MCF 10A (cell line): Measurements from ENCODE around the gene L3MBTL1. TPM values are rescaled to one million over a fixed set of nuclear protein-coding genes. Genes with fewer than 3 reads are reported as not detected.

ENCODE experiments used
- BruUV-seq: library from RNA; stranded (reverse); fragments of 400-500 nt; replicated peaks from 2 replicates; lab custom pipeline; 2021; lab: Mats Ljungman, UMichigan
- CTCF ChIA-PET: fragments of 300-600 bp; sonication (Branson Sonifier 250); formaldehyde crosslinking; extraction: SDS; loops from one replicate; lab custom pipeline; 2021; ENCODE audit warnings: antibody characterized with exemption, inconsistent platforms; lab: Yijun Ruan, JAX
- POLR2A ChIA-PET: fragments of 300-600, 350-650 bp; sonication (Branson Sonifier 250); formaldehyde crosslinking; extraction: SDS; loops from one replicate; lab custom pipeline; 2020; ENCODE audit warnings: antibody characterized with exemption, inconsistent platforms; lab: Yijun Ruan, JAX
- DNase-seq: peaks from one replicate; pipeline ENCODE4 v3.0.0-alpha.2; 2018; ENCODE audit not compliant: unreplicated experiment
- H3K27ac Mint-ChIP-seq: one replicate; pipeline ENCODE4 v1.8.0; 2022; ENCODE audit warnings: mild to moderate bottlenecking, low read depth, mixed read lengths; ENCODE audit not compliant: unreplicated experiment
- H3K27me3 Mint-ChIP-seq: one replicate; pipeline ENCODE4 v1.8.0; 2022; ENCODE audit warnings: mixed read lengths; ENCODE audit not compliant: insufficient read depth, unreplicated experiment
- H3K36me3 Mint-ChIP-seq: one replicate; pipeline ENCODE4 v1.8.0; 2022; ENCODE audit warnings: mild to moderate bottlenecking, moderate library complexity, mixed read lengths; ENCODE audit not compliant: insufficient read depth, unreplicated experiment
- H3K4me1 Mint-ChIP-seq: one replicate; pipeline ENCODE4 v1.8.0; 2022; ENCODE audit warnings: mixed read lengths; ENCODE audit not compliant: insufficient read depth, unreplicated experiment
- H3K4me3 Mint-ChIP-seq: one replicate; pipeline ENCODE4 v1.8.0; 2022; ENCODE audit warnings: mild to moderate bottlenecking, moderate library complexity, mixed read lengths; ENCODE audit not compliant: unreplicated experiment
- H3K9me3 Mint-ChIP-seq: one replicate; pipeline ENCODE4 v1.8.0; 2022; ENCODE audit warnings: mixed read lengths; ENCODE audit not compliant: unreplicated experiment
- intact Hi-C: fragments of 100-400 bp; cut with micrococcal nuclease; formaldehyde crosslinking; loops from 2 replicates; pipeline ENCODE4 v1.14.1; 2022
- total RNA-seq: library from RNA; stranded (reverse); gene quantifications from 2 replicates; pipeline ENCODE4 v1.2.3, GENCODE V29; 2022
- TF ChIP-seq, protein P1 (sequence below): fragments of 200-600 bp; IDR thresholded peaks from one replicate; pipeline ENCODE4 v1.8.0; 2022; ENCODE audit warnings: antibody characterized with exemption, mild to moderate bottlenecking; ENCODE audit not compliant: unreplicated experiment

L3MBTL1 gene
- total RNA-seq, 1 experiment from 2014 or later, result 10.5 TPM

DNA sequence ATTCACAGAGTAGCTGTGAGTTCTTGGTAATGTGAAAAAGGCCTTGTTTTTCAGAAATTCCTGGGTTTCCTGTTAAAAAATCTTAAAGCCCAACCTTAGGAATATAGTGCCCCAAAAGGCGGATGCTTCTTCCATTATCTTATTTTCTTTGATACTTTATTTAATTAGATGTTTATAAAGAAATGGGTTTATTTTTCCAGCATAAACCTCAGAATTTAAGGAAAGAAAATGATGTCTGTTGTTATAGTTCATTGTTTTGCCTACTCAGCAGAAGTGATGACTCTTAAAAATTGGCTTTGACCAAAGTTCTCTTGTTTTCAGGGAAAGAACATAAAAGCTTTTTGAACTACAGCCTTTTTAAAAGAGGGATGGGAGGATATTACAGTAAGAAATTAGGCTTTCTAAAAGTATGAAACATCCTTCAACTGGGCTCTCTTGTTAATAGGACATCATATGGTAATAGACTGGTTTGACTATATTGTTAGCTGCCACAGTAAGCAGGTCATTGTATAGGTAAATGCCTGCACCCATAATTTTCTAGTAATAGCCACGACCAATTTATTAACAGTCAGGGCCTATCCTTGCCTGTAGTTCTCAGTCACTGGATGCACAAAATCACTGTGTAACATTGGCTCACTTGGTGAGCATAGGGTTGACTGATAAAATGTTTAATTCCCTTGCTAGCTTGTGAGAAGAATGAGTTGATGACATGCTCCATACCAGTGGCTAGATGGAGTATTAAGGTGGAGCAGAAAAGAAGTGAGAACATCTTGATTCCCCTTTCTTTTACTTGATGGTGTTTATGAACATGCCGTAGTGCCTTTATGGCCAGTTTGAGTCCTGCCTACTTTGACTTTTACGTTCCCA, 44.6 kb upstream of the L3MBTL1 start:
- DNase-seq, result no peak
- no peak overlapping the region for H3K4me3 Mint-ChIP-seq
- TF ChIP-seq, protein P1, sequence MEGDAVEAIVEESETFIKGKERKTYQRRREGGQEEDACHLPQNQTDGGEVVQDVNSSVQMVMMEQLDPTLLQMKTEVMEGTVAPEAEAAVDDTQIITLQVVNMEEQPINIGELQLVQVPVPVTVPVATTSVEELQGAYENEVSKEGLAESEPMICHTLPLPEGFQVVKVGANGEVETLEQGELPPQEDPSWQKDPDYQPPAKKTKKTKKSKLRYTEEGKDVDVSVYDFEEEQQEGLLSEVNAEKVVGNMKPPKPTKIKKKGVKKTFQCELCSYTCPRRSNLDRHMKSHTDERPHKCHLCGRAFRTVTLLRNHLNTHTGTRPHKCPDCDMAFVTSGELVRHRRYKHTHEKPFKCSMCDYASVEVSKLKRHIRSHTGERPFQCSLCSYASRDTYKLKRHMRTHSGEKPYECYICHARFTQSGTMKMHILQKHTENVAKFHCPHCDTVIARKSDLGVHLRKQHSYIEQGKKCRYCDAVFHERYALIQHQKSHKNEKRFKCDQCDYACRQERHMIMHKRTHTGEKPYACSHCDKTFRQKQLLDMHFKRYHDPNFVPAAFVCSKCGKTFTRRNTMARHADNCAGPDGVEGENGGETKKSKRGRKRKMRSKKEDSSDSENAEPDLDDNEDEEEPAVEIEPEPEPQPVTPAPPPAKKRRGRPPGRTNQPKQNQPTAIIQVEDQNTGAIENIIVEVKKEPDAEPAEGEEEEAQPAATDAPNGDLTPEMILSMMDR, result no peak
- intact Hi-C loops, result no loop called here
- POLR2A ChIA-PET, result interaction anchor here (1.5 to 1.6 kb wide), 2 partner anchors 9 to 29 kb away, joined by 5 read pairs; no protein-coding TSS in a partner anchor
- BruUV-seq, result no TSS peak
- CTCF ChIA-PET, result interaction anchor here (0.6 to 0.8 kb wide), 2 partner anchors 653 to 692 kb away, joined by 3 read pairs; no protein-coding TSS in a partner anchor
- no peak overlapping the region for H3K27ac Mint-ChIP-seq
- H3K4me1 Mint-ChIP-seq, result peaks cover 14% of the 10 kb centered on the region
- no peaks in the 10 kb centered on the region for H3K27me3 Mint-ChIP-seq
- H3K9me3 Mint-ChIP-seq, result no peaks in the 10 kb centered on the region
- peaks cover 100% of the 10 kb centered on the region for H3K36me3 Mint-ChIP-seq

DNA sequence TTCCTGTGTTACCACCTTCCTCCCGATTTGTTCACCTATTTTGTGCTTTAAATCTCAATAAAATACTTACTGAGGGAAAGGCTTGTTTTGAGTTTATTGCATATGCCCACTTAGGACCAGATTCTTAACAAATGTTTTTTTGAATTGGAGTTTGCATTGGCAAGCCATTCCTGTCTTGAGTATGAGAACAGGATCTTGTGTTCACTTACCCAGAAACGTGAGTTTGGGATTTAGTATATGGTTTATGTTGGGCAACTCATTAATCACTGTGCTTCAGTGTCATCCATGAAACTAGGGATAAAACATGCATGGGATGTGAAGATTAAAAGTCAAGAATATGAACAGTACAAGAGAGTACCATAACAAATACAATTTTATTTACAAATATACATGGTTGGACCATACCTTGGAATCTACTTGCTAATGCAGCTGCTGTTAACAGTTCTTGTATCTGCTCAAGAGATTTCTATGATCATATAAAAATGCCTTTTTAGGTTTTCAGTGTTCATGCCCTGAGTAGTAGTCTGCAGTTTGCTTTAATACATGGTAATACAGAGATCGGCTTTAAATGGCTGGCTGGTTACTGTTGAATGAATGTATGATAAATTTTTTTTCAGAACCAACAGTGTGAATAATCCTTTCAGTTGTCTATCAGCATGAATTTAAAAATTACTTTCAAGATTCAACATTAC, 43.8 kb upstream of the L3MBTL1 start:
- intact Hi-C loops, result no loop called here
- H3K27ac Mint-ChIP-seq, result no peak overlapping the region
- no peaks in the 10 kb centered on the region for H3K27me3 Mint-ChIP-seq
- H3K9me3 Mint-ChIP-seq, result no peaks in the 10 kb centered on the region
- H3K4me3 Mint-ChIP-seq, result no peak overlapping the region
- DNase-seq, result no peak
- ChIA-PET POLR2A (interaction anchor here (1.2 to 1.5 kb wide), 2 partner anchors 11 to 28 kb away, joined by 5 read pairs; no protein-coding TSS in a partner anchor), CTCF (interaction anchor here (0.6 kb wide), 1 partner anchor 12 kb away, joined by 3 read pairs; no protein-coding TSS in a partner anchor)
- BruUV-seq, result no TSS peak
- TF ChIP-seq, protein P1, result no peak
- H3K36me3 Mint-ChIP-seq, result peaks cover 98% of the 10 kb centered on the region
- peaks cover 14% of the 10 kb centered on the region for H3K4me1 Mint-ChIP-seq

DNA sequence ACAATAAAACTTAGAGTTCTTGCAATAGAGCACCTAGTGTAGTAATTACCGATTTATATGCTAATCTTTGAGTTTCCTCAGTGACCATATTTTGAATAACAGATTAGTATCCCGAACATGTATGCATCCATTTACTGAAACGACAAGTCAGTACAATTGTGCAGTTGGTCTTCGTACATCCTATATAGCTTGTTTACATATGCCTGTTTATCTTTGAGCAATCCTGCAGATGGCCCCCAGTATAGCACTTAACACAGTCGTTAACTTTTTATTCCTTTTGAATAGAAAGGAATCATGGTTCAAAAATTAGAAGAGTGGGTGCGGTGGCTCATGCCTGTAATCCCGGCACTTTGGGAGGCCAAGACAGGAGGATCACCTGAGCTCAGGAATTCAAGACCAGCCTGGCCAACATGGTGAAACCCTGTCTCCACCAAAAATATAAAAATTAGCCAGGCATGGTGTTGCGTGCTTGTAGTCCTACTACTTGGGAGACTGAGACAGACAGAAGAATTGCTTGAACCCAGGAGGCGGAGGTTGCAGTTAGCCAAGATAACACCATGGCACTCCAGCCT, 43.2 kb upstream of the L3MBTL1 start:
- POLR2A ChIA-PET, result interaction anchor here (0.6 to 1.2 kb wide), 2 partner anchors 10 to 481 kb away, joined by 3 to 5 read pairs; no protein-coding TSS in a partner anchor
- peaks cover 14% of the 10 kb centered on the region for H3K4me1 Mint-ChIP-seq
- H3K27ac Mint-ChIP-seq, result no peak overlapping the region
- H3K9me3 Mint-ChIP-seq, result no peaks in the 10 kb centered on the region
- H3K36me3 Mint-ChIP-seq, result peaks cover 98% of the 10 kb centered on the region
- intact Hi-C loops, result no loop called here
- H3K27me3 Mint-ChIP-seq, result no peaks in the 10 kb centered on the region
- TF ChIP-seq, protein P1, result no peak
- no peak for DNase-seq
- CTCF ChIA-PET, result interaction anchor here (0.6 kb wide), 1 partner anchor 11 kb away, joined by 3 read pairs; no protein-coding TSS in a partner anchor
- BruUV-seq, result no TSS peak
- H3K4me3 Mint-ChIP-seq, result no peak overlapping the region
